HCT116 (cell line): ENCODE results near the gene SEC14L1. TPM values are rescaled to one million over a fixed set of nuclear protein-coding genes. Genes with fewer than 3 reads are reported as not detected.

Experiments used
- ATAC-seq: fragments of 200-7000 bp; cut with Tn5 transposase; 2 replicates; pipeline ENCODE4 v1.9.1; 2020; ENCODE audit warnings: mild to moderate bottlenecking, moderate library complexity
- BruUV-seq: library from RNA; stranded (reverse); fragments of 400-500 nt; replicated peaks from 2 replicates; lab custom pipeline; 2021; lab: Mats Ljungman, UMichigan
- CTCF ChIA-PET: fragments of 300-600 bp; sonication (Branson Sonifier 250); formaldehyde crosslinking; loops from one replicate; lab custom pipeline; 2021; ENCODE audit warnings: antibody characterized with exemption; lab: Charles Lee
- POLR2A ChIA-PET: fragments of 300-600, 350-600 bp; sonication (Branson Sonifier 250); formaldehyde crosslinking; loops from one replicate; lab custom pipeline; 2021; ENCODE audit warnings: antibody characterized with exemption; lab: Charles Lee
- RAD21 ChIA-PET, 2 experiments: fragments of 300-600 bp; sonication (Branson Sonifier 250); formaldehyde crosslinking; loops; one replicate each; lab custom pipeline; 2023; ENCODE audit warnings: low total read pairs in 2 of 2; ENCODE audit not compliant: uncharacterized antibody in 2 of 2, unreplicated experiment in 2 of 2, low non-redundant PET in 1 of 2; lab: Charles Lee
- DNase-seq: peaks from one replicate; pipeline ENCODE4 v3.0.0-alpha.2; 2010; ENCODE audit warnings: low read depth, low spot score
- H2AFZ ChIP-seq: fragments of 200-600 bp; shearing (Covaris generic), sonication (generic); 2 replicates; pipeline ENCODE4 v1.6.1; 2017; ENCODE audit warnings: low read depth, mixed run types, mixed read lengths, antibody characterized with exemption, low read length; ENCODE audit not compliant: poor library complexity, severe bottlenecking
- H3K27ac ChIP-seq: 2 replicates; pipeline ENCODE4 v1.5.1; 2012; ENCODE audit warnings: low read depth, low read length
- H3K27me3 ChIP-seq: fragments of 200-600 bp; sonication (generic); 2 replicates; pipeline ENCODE4 v1.6.1; 2016; ENCODE audit warnings: mixed run types, low read length, mixed read lengths; ENCODE audit not compliant: insufficient read depth
- H3K36me3 ChIP-seq, 2 experiments: fragments of 200-500 bp in 1 of 2; fragments of 200-600 bp in 1 of 2; sonication (Bioruptor generic) in 1 of 2; sonication (generic) in 1 of 2; 2 replicates each; pipeline versions ENCODE4 v1.5.1 to v1.6.1; 2014 to 2016; ENCODE audit warnings: low read length in 2 of 2, inconsistent platforms in 1 of 2, mixed read lengths in 1 of 2, mixed run types in 1 of 2; ENCODE audit not compliant: insufficient read depth in 2 of 2, control insufficient read depth in 1 of 2
- H3K4me1 ChIP-seq, 2 experiments: fragments of 200-600 bp in 1 of 2; sonication (generic) in 1 of 2; 2 replicates each; pipeline versions ENCODE4 v1.5.1 to v1.6.1; 2012 to 2017; ENCODE audit warnings: low read length in 2 of 2, inconsistent platforms in 1 of 2, mild to moderate bottlenecking in 1 of 2, mixed read lengths in 1 of 2, mixed run types in 1 of 2, moderate library complexity in 1 of 2; ENCODE audit not compliant: insufficient read depth in 2 of 2, control insufficient read depth in 1 of 2
- H3K4me2 ChIP-seq: fragments of 200-600 bp; sonication (generic); 2 replicates; pipeline ENCODE4 v1.6.1; 2017; ENCODE audit warnings: mixed run types, low read length, mixed read lengths
- H3K4me3 ChIP-seq, 2 experiments: fragments of 200-600 bp in 1 of 2; sonication (generic) in 1 of 2; replicated peaks in 1 of 2; 2 replicates each; pipeline ENCODE4 v1.5.1; 2011 to 2016; ENCODE audit warnings: low read length in 2 of 2, control low read depth in 1 of 2, low read depth in 1 of 2, mild to moderate bottlenecking in 1 of 2, mixed read lengths in 1 of 2, mixed run types in 1 of 2
- H3K79me2 ChIP-seq: fragments of 200-600 bp; sonication (generic); 2 replicates; pipeline ENCODE4 v1.6.1; 2017; ENCODE audit warnings: mild to moderate bottlenecking, mixed run types, low read length, moderate library complexity, mixed read lengths; ENCODE audit not compliant: insufficient read depth
- H3K9ac ChIP-seq: fragments of 200-600 bp; sonication (generic); 2 replicates; pipeline ENCODE4 v1.6.1; 2016; ENCODE audit warnings: low read length, mixed read lengths
- H3K9me2 ChIP-seq: fragments of 200-600 bp; sonication (generic), shearing (Covaris generic); 2 replicates; pipeline ENCODE4 v1.6.1; 2017; ENCODE audit warnings: mixed run types, mild to moderate bottlenecking, moderate library complexity; ENCODE audit not compliant: insufficient read depth
- H3K9me3 ChIP-seq, 2 experiments: fragments of 200-500 bp in 1 of 2; fragments of 200-600 bp in 1 of 2; sonication (Bioruptor generic) in 1 of 2; sonication (generic) in 1 of 2; 2 replicates each; pipeline ENCODE4 v1.6.1; 2014 to 2017; ENCODE audit warnings: low read length in 2 of 2, mixed read lengths in 2 of 2, inconsistent platforms in 1 of 2, low read depth in 1 of 2, mild to moderate bottlenecking in 1 of 2, mixed run types in 1 of 2, moderate library complexity in 1 of 2; ENCODE audit not compliant: control insufficient read depth in 1 of 2, insufficient read depth in 1 of 2
- H4K20me1 ChIP-seq: fragments of 200-600 bp; sonication (generic), shearing (Covaris generic); 2 replicates; pipeline ENCODE4 v1.6.1; 2017; ENCODE audit warnings: mixed run types, mild to moderate bottlenecking, moderate library complexity; ENCODE audit not compliant: insufficient read depth
- EGR1 ChIP-seq: IDR thresholded peaks from 2 replicates; pipeline ENCODE4 v1.6.1; 2012; ENCODE audit warnings: low read depth
- SRF ChIP-seq: IDR thresholded peaks from 2 replicates; pipeline ENCODE4 v1.6.1; 2012; ENCODE audit warnings: low read depth
- YY1 ChIP-seq: IDR thresholded peaks from 2 replicates; pipeline ENCODE4 v1.6.1; 2011; ENCODE audit warnings: low read length, low read depth, moderate library complexity, mild to moderate bottlenecking; ENCODE audit not compliant: insufficient replicate concordance; ENCODE audit errors: extremely low read depth
- ZNF274 ChIP-seq: fragments of 200-500 bp; sonication (Bioruptor generic); IDR thresholded peaks from 2 replicates; pipeline ENCODE4 v1.6.1; 2014; ENCODE audit warnings: mild to moderate bottlenecking, low read depth, low read length, inconsistent platforms
- intact Hi-C: fragments of 100-400 bp; cut with micrococcal nuclease; formaldehyde crosslinking; loops from 2 replicates; pipeline ENCODE4 v1.10.0; 2022
- total RNA-seq: library from RNA; stranded (reverse); gene quantifications from one replicate; pipeline ENCODE4 v1.2.1, GENCODE V29; 2021; ENCODE audit not compliant: unreplicated experiment

The SEC14L1 gene
- total RNA-seq, 1 experiment from 2014 or later: 59.7 TPM

DNA sequence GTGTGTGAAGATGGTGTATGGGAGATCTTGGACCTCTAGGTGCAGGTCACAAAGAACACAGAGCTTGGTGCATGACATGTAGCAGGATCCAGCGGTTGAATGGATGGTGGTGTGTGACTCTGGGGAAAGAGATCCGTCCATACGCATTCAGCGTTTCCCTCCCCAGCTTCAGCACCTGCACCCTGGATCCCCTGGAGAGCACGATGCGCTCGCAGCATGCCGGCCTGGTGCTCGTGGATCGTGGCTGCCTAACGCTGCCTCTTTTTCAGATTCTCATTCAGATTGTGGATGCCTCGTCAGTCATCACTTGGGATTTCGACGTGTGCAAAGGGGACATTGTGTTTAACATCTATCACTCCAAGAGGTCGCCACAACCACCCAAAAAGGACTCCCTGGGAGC, 70.9 kb downstream of the SEC14L1 start:
- Histone ChIP-seq H3K9me3 (no peaks in the 10 kb centered on the region), H3K27me3 (no peaks in the 10 kb centered on the region), H3K27ac (no peak overlapping the region), H4K20me1 (no peaks in the 10 kb centered on the region), H3K36me3 (peaks cover 25 to 46% of the 10 kb centered on the region in 2 experiments; a peak in 3 of 4 replicates), H3K4me3 (no peak overlapping the region), H3K4me2 (no peak overlapping the region), H3K79me2 (no peaks in the 10 kb centered on the region), H3K4me1 (no peaks in the 10 kb centered on the region), H3K9me2 (no peaks in the 10 kb centered on the region), H2AFZ (no peak overlapping the region), H3K9ac (no peak overlapping the region)
- DNase-seq (no peak), ATAC-seq (no peak)
- intact Hi-C loops: no loop called here
- CTCF ChIA-PET: no interaction called here
- RAD21 ChIA-PET: no interaction called here
- BruUV-seq: no TSS peak
- TF ChIP-seq SRF: no peak
- TF ChIP-seq YY1: no peak
- POLR2A ChIA-PET: no interaction called here

DNA sequence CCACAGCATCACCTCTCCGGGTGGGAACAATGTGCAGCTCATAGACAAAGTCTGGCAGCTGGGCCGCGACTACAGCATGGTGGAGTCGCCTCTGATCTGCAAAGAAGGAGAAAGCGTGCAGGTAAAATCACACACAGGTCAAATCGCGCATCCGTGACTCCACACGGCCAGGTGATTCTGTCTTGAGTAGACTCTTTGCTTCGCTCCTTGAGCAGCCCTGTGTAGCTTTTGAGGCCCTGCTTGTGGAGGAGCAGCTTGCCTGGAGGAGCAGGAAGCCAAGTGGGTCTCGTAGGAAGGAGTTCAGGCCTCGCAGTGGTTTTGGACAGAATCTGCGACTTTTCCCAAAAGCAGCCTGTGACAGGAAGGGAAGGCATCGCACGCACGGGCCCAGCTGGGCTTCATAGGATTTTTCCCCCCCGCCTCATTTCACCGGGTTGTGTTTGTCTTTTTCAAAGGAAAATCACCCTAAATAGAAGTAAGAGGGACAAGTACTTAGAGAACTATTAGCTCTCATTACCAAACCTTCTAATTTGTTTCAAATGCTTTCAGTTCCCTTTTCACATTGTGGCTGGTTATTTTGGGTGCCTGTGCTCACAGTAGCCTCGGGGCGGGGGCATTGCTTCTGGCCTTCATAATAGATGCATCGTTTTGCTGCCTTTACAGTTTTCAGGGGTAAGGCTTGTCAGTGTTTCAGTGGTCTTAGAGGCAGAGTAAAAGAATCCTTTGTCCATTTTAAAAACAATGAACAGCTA, 71.5 kb downstream of the SEC14L1 start:
- Histone ChIP-seq H3K4me1 (no peaks in the 10 kb centered on the region), H3K9ac (no peak overlapping the region), H3K9me3 (no peaks in the 10 kb centered on the region), H2AFZ (no peak overlapping the region), H3K4me2 (no peak overlapping the region), H4K20me1 (no peaks in the 10 kb centered on the region), H3K27me3 (no peaks in the 10 kb centered on the region), H3K36me3 (peaks cover 25 to 49% of the 10 kb centered on the region in 2 experiments; a peak in 3 of 4 replicates), H3K27ac (no peak overlapping the region), H3K79me2 (no peaks in the 10 kb centered on the region), H3K9me2 (no peaks in the 10 kb centered on the region), H3K4me3 (no peak overlapping the region)
- ATAC-seq (no peak), DNase-seq (no peak)
- ChIA-PET CTCF (no interaction called here), POLR2A (no interaction called here), RAD21 (no interaction called here)
- TF ChIP-seq YY1 (no peak), ZNF274 (no peak), EGR1 (no peak)
- no TSS peak for BruUV-seq
- intact Hi-C loops: no loop called here
